ENCODE data around the gene KCNJ1.

KCNJ1 gene

DNA sequence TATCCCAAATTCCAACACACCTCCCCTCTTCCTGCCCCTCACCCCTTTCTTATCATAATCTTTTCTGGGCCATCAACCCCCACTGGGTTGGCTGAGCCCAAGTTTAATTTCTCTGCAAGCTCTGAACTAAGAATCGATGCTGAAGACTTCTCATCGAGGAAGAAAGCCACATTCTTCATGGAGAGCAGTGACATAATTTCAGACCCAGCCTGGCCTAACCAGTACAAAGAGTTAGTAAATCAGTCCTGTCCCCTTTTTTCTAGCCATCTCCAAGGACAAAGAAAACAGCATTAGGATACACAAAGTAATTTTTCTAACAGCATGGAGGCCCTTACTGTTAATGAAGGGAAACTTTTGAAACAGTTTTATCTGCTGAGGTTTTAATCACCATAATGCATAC, 45.0 kb downstream of the KCNJ1 start:
- no peak for DNase-seq (ENCODE audit: low spot score)

DNA sequence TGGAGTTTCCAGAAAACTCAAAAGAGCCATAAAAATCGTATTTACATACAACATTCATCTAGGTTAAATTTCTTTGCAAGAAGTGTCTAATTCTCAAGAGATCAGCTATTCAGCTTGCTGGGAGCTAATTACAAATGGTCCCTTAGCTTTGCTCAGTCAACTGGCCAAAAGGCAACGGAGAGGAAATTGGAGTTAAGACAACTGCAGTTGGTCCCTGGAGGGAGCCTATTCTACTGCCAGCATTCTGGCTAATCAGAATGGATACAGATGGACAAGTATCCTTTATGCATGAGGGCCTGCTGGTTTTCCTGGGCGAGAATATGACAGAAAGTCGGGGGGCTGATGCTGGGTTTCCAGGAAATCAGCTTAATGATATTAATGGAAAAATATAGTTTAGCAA, 45.5 kb downstream of the KCNJ1 start:
- DNase-seq (ENCODE audit: low spot score): no peak

DNA sequence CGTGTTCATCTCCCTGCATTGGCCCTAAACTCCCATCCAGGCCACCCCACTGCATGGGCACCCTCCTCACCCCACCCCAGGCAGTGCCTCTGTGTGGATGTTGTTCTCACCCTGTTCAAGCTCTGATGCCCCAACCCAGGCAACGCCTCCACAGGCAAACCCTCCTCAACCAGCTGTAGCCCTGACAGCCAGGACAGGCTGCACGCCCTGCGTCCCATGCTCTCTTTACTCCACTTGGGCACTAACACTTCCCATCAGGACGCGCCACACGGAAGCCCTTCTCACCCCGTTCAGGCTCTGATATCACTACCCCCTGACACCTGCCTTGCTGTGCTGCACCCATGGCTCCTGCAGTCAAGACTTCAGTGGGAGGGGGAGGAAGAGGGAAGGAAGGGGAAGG, 47.9 kb downstream of the KCNJ1 start:
- no peak for DNase-seq (ENCODE audit: low spot score)

DNA sequence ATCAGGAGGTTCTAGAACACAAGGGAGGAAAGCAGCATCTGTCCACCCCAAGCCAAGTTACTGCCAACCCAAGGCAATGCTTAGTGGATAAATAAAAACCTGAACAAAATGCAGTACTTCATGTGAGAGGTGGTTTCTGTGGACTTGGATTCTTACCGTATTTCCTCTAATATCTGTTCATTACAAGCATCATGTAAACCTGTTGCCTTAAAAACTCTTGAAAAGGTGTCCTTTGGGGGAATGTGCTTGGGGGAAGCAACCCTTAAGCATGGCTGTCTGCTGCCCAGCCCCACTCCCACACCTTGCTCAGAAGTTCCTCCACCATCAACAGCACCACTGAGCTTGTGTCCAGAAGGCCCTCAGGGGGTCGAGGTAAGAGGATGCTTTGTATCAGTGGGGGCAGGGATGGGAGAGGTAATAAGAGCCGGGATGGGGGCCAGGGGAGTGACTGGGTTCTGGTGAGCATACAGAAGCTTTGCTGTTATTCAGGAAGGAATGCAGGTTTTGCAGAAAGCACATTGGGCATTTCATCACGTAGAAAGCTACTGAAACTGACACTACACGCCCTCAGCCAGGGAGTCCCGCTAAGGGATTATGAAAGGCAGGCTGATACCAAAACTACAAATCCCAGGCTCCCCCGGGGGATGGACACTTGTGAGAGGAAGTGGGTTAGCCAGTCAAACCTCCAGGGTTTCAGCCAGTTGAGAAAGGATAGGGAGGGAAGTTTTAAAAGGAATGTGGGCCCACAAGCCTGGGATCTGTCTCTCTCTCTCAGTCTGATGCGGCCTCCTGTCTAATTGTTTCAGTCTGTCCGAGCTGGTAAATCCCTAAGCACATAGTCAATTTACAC, 52.0 kb downstream of the KCNJ1 start:
- DNase-seq (ENCODE audit: low spot score): no peak

DNA sequence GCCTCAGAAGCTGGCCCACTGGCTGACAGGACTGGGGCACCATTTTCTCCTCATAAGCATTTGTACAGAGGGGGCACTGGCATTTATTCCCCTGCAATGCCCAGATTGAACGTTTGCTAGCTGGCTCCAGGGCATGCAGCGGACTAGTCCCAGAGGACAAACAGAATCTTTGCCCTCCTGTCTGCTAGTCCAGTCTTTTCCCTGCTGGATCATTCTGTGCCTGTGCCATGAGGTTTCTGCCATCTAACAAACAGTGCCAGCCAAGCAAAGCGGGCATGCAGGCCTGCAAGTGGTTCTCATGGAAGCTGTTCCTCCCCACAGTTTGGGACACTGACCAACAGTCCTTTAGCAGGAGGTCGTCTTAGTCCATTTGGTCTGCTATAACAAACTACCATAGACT, 53.4 kb downstream of the KCNJ1 start:
- DNase-seq (ENCODE audit: low spot score): no peak

DNA sequence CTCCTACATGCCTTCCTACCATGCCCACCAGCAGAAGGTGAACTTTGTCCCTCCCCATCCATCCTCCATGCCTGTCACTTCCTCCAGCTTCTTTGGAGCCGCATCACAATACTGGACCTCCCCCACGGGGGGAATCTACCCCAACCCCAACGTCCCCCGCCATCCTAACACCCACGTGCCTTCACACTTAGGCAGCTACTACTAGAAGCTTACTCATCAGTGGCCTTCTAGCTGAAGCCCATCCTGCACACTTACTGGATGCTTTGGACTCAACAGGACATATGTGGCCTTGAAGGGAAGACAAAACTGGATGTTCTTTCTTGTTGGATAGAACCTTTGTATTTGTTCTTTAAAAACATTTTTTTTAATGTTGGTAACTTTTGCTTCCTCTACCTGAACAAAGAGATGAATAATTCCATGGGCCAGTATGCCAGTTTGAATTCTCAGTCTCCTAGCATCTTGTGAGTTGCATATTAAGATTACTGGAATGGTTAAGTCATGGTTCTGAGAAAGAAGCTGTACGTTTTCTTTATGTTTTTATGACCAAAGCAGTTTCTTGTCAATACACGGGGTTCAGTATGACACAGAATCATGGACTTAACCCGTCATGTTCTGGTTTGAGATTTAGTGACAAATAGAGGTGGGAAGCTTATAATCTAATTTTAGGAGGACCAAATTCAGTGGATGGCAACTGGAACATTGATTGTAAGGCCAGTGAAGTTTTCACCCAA, 56.1 kb downstream of the KCNJ1 start:
- no peak for DNase-seq (ENCODE audit: low spot score)

DNA sequence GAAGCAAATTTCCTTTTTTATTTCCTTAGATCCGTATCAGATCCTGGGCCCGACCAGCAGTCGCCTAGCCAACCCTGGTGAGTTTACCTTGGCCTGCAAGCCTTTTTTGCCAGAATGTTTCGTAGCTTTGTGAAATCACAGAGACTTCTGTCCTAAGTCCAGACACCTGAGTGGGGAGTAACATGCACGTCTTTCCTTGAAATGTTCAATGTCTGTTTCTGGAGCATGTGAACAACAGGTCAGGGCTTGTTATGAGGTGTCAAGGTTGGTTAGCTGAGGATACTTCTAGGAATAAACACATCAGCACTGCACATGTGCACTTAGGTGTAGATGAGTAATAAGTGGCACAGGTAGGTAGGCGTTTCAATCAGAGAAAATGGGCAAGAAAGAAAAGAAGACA, 58.0 kb downstream of the KCNJ1 start:
- DNase-seq (ENCODE audit: low spot score): no peak

DNA sequence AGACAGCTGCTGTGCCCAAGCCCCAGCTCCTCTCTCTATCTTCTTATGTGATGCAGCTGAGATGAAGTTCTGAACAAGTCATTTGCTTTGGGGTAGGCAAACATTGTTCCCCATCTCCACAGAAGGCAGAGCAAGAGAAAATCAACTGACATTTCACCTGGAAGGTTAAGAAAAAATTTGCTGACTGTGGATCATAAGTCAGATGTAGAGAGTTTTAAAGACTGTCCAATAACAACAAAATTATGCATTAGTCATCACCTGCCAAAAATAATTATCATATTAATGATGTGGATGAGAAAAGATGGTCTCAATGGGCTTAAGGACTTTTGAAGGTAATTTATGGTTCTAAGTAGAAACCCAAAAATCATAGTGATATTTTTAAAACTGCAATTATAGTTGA, 59.2 kb downstream of the KCNJ1 start:
- no peak for DNase-seq (ENCODE audit: low spot score)

DNA sequence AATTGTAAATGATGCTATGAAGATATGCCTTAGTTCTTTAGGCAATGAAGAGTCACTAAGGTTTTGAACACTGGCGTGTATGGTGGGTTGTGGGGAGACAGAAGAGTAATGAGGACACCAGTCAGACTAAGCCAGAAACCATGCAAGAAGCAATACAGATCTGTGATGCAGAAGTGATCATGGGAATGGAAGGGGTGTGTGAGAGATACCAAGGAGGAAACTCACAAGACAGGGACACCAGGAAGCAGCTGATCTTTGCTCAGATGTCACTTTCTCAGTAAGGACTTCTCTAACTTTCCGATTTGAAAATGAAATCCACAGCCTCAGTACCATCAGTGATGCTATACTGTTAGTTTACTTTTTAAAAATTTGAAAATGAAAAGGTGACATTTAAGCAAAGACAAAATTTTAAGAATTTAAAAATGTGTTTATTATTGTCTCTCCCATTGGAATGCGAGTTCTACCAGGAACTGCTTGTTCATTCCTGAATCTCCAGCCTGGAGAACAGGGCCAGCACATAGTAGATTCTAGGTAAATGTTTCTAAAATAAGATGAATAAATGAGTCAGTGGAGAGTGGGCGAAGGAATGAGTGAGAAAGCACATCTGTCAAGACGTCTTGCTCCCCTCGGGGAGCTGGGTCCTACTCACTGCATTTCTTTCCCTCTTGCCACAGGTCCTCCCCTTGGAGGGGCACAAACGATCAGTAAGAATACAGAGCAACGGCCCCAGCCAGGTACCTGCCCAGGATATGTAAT, 60.4 kb downstream of the KCNJ1 start:
- DNase-seq (ENCODE audit: low spot score): no peak

DNA sequence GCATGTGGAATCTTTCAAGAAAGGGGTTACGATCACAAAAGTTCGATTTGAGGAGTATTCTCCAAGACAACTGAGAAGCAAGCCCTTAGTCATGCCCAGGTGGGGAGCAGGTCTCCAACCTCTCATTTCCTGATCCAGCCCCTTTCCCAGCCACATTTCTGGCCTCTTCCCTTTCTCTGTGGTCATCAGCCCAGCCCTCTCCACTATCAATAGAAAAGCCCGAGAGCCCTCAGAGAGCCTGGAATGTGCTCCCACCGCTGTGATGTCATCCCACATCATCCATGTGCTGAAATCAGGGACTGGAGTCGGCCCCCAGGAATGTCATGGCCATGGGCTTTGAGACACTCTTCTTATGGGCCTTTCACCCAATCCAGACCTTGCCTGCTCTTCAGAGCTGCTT, 62.6 kb downstream of the KCNJ1 start:
- DNase-seq (ENCODE audit: low spot score): no peak

DNA sequence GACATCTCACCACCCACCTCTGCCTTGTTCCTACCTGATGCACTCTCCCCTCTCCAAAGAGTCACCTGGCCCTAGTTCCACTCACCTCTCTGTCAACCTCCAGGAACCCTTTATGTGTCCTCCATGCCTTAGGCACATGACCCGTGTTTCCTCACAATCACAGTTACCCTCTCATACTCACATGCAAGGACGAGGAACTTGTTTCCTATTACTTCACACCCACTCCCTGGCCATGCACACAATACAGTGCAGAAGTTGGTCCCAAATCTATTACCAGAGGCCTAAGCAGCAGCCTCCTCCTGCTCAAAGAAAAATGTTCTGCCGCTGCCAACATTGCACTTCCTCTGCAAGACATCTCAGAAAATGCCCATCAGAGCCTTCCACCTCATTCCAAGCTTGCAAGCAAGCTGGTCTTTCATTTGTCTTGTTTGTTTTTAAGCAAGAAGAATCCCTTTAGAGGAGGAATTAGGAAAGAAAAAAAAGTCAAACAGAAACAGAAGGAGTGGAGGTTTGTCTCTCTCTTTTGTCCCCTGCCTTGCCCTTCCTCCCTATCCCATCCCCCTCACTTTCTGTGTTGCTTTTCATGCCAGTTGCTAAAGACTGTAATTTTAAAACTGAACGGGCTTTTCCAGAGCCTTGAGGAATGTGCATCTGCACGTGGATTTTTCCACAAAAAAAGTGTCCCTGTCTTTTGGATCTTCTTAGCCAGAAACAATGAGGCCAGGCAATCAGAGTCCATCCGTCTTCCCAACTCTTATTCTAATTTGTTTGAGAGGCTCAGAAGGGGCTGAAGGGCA, 63.4 kb downstream of the KCNJ1 start:
- DNase-seq (ENCODE audit: low spot score): no peak

DNA sequence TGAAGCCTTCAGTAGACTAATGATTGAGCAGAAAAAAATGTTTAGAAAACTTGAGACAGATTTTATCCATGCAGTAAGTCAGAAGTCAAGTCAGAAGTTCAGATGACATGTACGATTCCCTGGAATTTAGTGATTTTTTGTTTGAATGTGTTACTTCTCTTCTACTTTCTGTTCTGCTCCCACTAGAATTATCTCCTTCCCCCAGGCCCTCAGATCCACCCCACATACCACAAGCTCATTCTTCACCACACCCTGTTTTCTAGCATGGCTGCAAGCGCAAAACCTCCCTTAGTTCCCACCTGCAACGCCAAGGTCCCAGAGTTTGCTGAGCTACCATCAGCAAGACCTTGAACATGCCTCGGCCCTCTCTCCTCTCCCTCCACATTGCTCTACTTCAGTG, 64.1 kb downstream of the KCNJ1 start:
- DNase-seq (ENCODE audit: low spot score): no peak

DNA sequence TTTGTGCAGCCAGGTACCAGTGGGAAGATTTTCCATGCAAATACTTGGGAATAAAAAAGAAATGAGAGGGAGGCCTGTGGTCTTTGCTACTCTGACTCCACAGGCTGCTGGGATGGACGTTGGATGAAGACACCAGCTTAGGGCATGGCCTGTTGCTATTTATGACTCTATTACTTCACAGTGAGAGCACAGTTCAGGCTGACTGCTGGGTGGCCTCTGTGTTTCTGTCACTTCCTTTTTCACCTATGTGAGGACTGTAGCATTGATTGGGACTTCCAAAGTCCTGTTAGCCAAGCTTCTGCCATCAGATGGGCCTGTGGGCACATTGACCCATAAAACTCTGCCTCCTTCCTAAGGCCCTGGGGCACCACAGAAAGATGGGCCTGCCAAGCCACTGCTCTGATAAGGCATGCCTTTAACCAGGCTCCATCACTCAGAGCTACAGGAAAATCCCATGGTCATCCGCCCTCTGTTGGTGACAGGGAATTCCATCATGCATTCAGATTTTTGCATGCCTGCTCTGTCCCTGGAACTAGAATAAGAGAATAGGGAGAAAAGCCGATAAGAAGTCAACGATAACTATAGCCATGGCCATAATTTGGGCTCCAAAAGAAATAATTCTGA, 64.6 kb downstream of the KCNJ1 start:
- no peak for DNase-seq (ENCODE audit: low spot score)

DNA sequence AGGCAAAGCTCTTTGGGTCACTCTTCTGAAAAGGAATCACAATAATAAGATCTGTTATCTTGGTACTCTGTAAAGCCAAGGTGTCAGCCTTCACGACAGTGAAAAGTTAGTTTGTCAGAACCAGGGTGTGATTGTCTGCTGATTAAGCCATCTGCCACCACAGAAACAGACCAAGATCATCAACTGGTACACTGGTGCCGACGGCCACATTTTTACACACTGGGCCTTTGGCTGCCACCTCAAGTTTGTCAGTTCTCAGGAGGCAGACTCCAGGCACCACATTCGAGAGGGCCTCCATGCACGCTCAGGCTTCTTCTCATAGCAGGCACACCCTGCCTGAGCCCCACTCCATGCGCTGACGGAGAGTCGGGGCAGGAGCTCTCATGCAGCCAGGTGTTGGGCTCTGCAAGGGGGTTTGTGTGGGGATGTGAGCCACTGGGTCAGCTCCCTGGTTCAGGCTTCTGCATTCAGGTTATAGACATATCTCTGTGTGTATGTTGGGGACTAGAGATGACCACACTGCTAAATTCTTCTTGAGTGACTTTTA, 66.2 kb downstream of the KCNJ1 start:
- no peak for DNase-seq (ENCODE audit: low spot score)

DNA sequence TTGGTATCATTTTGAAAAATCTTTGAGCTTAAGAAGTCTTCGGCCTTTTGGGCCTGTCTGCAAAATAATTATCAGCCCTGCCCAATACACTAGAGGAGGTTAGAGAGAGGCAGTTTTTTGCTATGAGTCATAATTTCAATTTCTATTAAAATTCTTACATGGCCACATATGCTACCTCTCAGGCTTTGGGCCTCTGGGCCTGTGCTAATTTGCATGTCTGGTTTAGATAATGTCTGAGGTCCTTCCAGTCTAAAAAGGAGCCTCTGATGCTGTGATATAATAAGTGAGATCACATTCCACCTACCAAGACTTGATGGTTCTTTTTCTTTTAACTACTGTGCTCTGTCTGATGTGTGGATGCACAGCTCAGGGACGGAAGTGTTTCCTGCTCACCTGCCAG, 70.8 kb downstream of the KCNJ1 start:
- no peak for DNase-seq (ENCODE audit: low spot score)

DNA sequence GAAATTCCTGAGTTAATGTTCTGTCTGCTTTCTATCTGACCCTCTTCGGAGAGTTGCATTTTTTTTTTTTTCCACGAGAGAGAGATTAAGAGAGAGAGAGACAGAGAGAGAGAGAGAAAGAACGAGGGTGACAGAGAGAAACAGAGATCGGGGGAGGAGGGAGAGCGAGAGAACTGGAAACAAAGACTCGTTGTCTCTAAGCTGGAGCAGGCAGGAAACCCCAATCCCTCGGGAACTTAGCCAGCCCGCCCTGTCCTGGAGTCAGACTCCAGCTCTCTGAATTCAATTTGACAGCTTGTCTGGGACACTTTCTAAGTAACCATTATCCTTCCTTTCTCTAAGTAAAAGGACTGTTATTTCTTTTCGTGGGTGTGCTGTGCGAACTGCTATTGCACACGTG, 76.9 kb downstream of the KCNJ1 start:
- DNase-seq (ENCODE audit: low spot score): no peak

DNA sequence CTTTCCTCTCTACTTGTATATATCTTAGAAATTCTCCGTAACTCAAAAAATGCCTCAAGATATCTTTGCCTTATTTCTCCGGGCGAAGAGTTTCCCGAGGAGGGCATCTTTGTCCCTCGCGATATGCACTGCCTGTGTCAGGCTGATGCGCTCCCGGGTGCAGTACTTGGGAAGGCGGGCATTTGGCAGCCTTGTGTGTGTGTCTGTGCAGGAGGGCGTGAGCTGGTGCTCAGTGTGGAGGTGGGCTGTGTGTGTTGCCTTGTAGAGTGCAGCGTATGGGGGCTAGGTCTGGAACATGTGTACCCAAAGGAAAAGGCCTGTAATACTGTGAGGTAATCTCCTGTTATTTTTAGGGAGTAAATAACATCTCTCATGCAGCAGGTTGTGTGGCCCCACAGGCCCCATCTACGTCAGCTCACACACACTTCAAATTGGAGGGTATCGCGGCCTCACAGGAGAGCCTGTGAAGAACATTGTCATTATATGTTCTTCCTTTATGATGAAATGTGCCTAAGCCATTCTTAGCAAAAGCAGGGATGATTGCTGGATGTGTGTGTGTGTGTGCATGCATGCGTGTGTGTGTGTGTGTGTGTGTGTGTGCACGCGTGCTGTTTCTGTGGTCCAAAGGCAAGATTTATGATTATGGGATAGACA, 77.5 kb downstream of the KCNJ1 start:
- no peak for DNase-seq (ENCODE audit: low spot score)
